ENCODE data around the gene SLC13A4.

DNA sequence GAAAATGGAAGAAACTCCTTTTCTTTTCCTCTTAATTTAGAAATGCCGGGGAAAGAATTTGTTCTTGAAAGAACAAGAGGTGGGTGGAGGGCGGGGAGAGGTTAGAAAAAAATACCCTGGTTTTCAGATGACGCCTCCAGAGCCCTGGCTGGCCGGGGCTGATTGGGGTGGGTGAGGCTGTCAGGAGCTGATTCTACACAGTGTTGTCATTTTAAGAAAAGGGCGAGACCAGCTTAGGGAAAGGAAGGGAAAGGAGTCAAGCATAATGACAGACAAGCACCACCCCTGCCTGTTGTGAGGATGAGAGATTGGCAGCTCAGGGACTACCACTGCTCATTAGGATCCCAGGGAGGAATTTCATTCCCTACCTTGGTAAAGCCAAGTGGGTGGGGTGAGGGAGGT, 30.5 kb upstream of the SLC13A4 start:
- no peak for TF ChIP-seq CTCF (conservative IDR thresholded peaks at IDR 0.05; ENCODE audit: low read depth, low read length)
- TF ChIP-seq MAZ (IDR thresholded peaks at IDR 0.05; ENCODE audit: borderline replicate concordance, low read depth, low read length), result no peak
- TF ChIP-seq CEBPB (IDR thresholded peaks at IDR 0.05; ENCODE audit: low read depth, low read length), result no peak
- no peak for TF ChIP-seq RFX5 (IDR thresholded peaks at IDR 0.05; ENCODE audit: low read depth, low read length)
- no peak for TF ChIP-seq POLR2A (IDR thresholded peaks at IDR 0.05; ENCODE audit: low read depth, low read length)
- no peak for TF ChIP-seq SMC3 (IDR thresholded peaks at IDR 0.05; ENCODE audit: low read depth, low read length)
- TF ChIP-seq, protein P1, sequence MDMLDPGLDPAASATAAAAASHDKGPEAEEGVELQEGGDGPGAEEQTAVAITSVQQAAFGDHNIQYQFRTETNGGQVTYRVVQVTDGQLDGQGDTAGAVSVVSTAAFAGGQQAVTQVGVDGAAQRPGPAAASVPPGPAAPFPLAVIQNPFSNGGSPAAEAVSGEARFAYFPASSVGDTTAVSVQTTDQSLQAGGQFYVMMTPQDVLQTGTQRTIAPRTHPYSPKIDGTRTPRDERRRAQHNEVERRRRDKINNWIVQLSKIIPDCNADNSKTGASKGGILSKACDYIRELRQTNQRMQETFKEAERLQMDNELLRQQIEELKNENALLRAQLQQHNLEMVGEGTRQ (IDR thresholded peaks at IDR 0.05; ENCODE audit: low read depth, low read length), result no peak
- TF ChIP-seq RAD21 (IDR thresholded peaks at IDR 0.05; ENCODE audit: low read length), result no peak
- no peak for TF ChIP-seq MAFK (IDR thresholded peaks at IDR 0.05; ENCODE audit: low read depth, low read length)
- TF ChIP-seq FOS (IDR thresholded peaks at IDR 0.05; ENCODE audit: low read depth, low read length), result no peak
- no peak for TF ChIP-seq ELK1 (IDR thresholded peaks at IDR 0.05; ENCODE audit: borderline replicate concordance, low read depth, low read length)
- TF ChIP-seq RCOR1 (IDR thresholded peaks at IDR 0.05; ENCODE audit: insufficient replicate concordance, low read length), result no peak
- TF ChIP-seq CHD1 (IDR thresholded peaks at IDR 0.05; ENCODE audit: low read depth, low read length), result no peak

Measured in IMR-90 (cell line).